ENCODE data around the gene USP28. TPM values are rescaled to one million over a fixed set of nuclear protein-coding genes. Genes with fewer than 3 reads are reported as not detected.
"Not testable (repeated sequence)": the region's sequence is repeated elsewhere in the genome, so short reads cannot be mapped to it uniquely, and the experiment has no call there.

The USP28 gene
- total RNA-seq, 1 donor from 2014 or later = 34.8 TPM

GRCh38 chr11:113895367-113896155, 20.2 kb upstream of the USP28 start:
- peaks cover 1% of the 10 kb centered on the region for H3K4me1 Mint-ChIP-seq
- no peak overlapping the region for H3K27ac Mint-ChIP-seq

GRCh38 chr11:113894421-113894996, 19.1 kb upstream of the USP28 start:
- intact Hi-C loops (cut with micrococcal nuclease) = no loop called here
- Mint-ChIP-seq H3K4me1 (peaks cover 1% of the 10 kb centered on the region), H3K4me3 (no peak overlapping the region), H3K27me3 (peaks cover 2% of the 10 kb centered on the region), H3K9me3 (no peaks in the 10 kb centered on the region), H3K27ac (no peak overlapping the region), H3K36me3 (ENCODE audit: low read depth) (no peaks in the 10 kb centered on the region)
- no peak for DNase-seq

More at GRCh38 chr11:113895367-113896155, 20.2 kb upstream of the USP28 start:
- intact Hi-C loops (cut with micrococcal nuclease) = loop anchor here (1.0 kb wide), 1 partner anchor 366 kb away; no protein-coding TSS in a partner anchor
- Mint-ChIP-seq H3K4me3 (no peak overlapping the region), H3K27me3 (peaks cover 2% of the 10 kb centered on the region), H3K9me3 (no peaks in the 10 kb centered on the region), H3K36me3 (ENCODE audit: low read depth) (no peaks in the 10 kb centered on the region)
- DNase-seq = no peak

- Mint-ChIP-seq H3K36me3 (ENCODE audit: low read depth) (no peaks in the 10 kb centered on the region), H3K27ac (no peak overlapping the region), H3K27me3 (no peaks in the 10 kb centered on the region), H3K4me1 (no peaks in the 10 kb centered on the region), H3K9me3 (no peaks in the 10 kb centered on the region), H3K4me3 (no peak overlapping the region)
- intact Hi-C loops (cut with micrococcal nuclease) = no loop called here
- DNase-seq = no peak
Measured at GRCh38 chr11:113888848-113889247, 13.5 kb upstream of the USP28 start.

- H3K4me3 Mint-ChIP-seq = no peak overlapping the region
- H3K4me1 Mint-ChIP-seq = no peaks in the 10 kb centered on the region
- peaks cover 2% of the 10 kb centered on the region for H3K27me3 Mint-ChIP-seq
- H3K9me3 Mint-ChIP-seq = no peaks in the 10 kb centered on the region
- intact Hi-C loops (cut with micrococcal nuclease) = no loop called here
- DNase-seq = no peak
- no peaks in the 10 kb centered on the region for H3K36me3 Mint-ChIP-seq (ENCODE audit: low read depth)
- H3K27ac Mint-ChIP-seq = no peak overlapping the region
Measured at GRCh38 chr11:113885897-113886296, 10.5 kb upstream of the USP28 start.

GRCh38 chr11:113884361-113884836, 9.0 kb upstream of the USP28 start:
- H3K36me3 Mint-ChIP-seq (ENCODE audit: low read depth) = no peaks in the 10 kb centered on the region
- no peaks in the 10 kb centered on the region for H3K4me1 Mint-ChIP-seq
- no peak overlapping the region for H3K4me3 Mint-ChIP-seq
- H3K27ac Mint-ChIP-seq = no peak overlapping the region
- DNase-seq = no peak
- no peaks in the 10 kb centered on the region for H3K9me3 Mint-ChIP-seq
- intact Hi-C loops (cut with micrococcal nuclease) = no loop called here
- peaks cover 2% of the 10 kb centered on the region for H3K27me3 Mint-ChIP-seq

GRCh38 chr11:113881856-113882255, 6.5 kb upstream of the USP28 start:
- H3K4me1 Mint-ChIP-seq = peaks cover 9% of the 10 kb centered on the region
- H3K9me3 Mint-ChIP-seq = no peaks in the 10 kb centered on the region
- no peak overlapping the region for H3K4me3 Mint-ChIP-seq
- peaks cover 2% of the 10 kb centered on the region for H3K27me3 Mint-ChIP-seq
- no peak overlapping the region for H3K27ac Mint-ChIP-seq
- DNase-seq = no peak
- H3K36me3 Mint-ChIP-seq (ENCODE audit: low read depth) = no peaks in the 10 kb centered on the region
- intact Hi-C loops (cut with micrococcal nuclease) = no loop called here

- Mint-ChIP-seq H3K9me3 (no peaks in the 10 kb centered on the region), H3K4me3 (no peak overlapping the region), H3K27me3 (peaks cover 2% of the 10 kb centered on the region), H3K27ac (no peak overlapping the region), H3K36me3 (ENCODE audit: low read depth) (no peaks in the 10 kb centered on the region), H3K4me1 (peaks cover 15% of the 10 kb centered on the region)
- intact Hi-C loops (cut with micrococcal nuclease) = no loop called here
- no peak for DNase-seq
Measured at GRCh38 chr11:113880971-113881370, 5.6 kb upstream of the USP28 start.

GRCh38 chr11:113879446-113879845, 4.1 kb upstream of the USP28 start:
- DNase-seq; H3K36me3 Mint-ChIP-seq (ENCODE audit: low read depth); H3K9me3 Mint-ChIP-seq; H3K27me3 Mint-ChIP-seq; H3K4me3 Mint-ChIP-seq; H3K27ac Mint-ChIP-seq: not testable (repeated sequence)
- intact Hi-C loops (cut with micrococcal nuclease) = loop anchor here (10.0 kb wide), 1 partner anchor 285 kb away; no protein-coding TSS in a partner anchor
- peaks cover 20% of the 10 kb centered on the region for H3K4me1 Mint-ChIP-seq

GRCh38 chr11:113877670-113878055, 2.3 kb upstream of the USP28 start:
- Mint-ChIP-seq H3K9me3 (no peaks in the 10 kb centered on the region), H3K27ac (peak overlapping the region; percentile 22), H3K27me3 (peaks cover 2% of the 10 kb centered on the region), H3K36me3 (ENCODE audit: low read depth) (peaks cover 5% of the 10 kb centered on the region), H3K4me3 (no peak overlapping the region), H3K4me1 (peaks cover 31% of the 10 kb centered on the region)
- no peak for DNase-seq
- intact Hi-C loops (cut with micrococcal nuclease) = loop anchor here (10.0 kb wide), 1 partner anchor 287 kb away; no protein-coding TSS in a partner anchor

GRCh38 chr11:113876798-113877669, 1.7 kb upstream of the USP28 start:
- Mint-ChIP-seq H3K27ac (no peak overlapping the region), H3K27me3 (peaks cover under 1% of the 10 kb centered on the region)

GRCh38 chr11:113876074-113876797, 864 bp upstream of the USP28 start:
- Mint-ChIP-seq H3K4me1 (peaks cover 41% of the 10 kb centered on the region), H3K36me3 (ENCODE audit: low read depth) (peaks cover 12% of the 10 kb centered on the region), H3K4me3 (peak overlapping the region; percentile 91), H3K9me3 (no peaks in the 10 kb centered on the region), H3K27ac (peak overlapping the region; percentile 96), H3K27me3 (no peaks in the 10 kb centered on the region)
- intact Hi-C loops (cut with micrococcal nuclease) = loop anchor here (10.0 kb wide), 1 partner anchor 289 kb away; no protein-coding TSS in a partner anchor
- peak; percentile 60 for DNase-seq

More at GRCh38 chr11:113876798-113877669, 1.7 kb upstream of the USP28 start:
- peaks cover 9% of the 10 kb centered on the region for H3K36me3 Mint-ChIP-seq (ENCODE audit: low read depth)
- intact Hi-C loops (cut with micrococcal nuclease) = loop anchor here (10.0 kb wide), 1 partner anchor 288 kb away; no protein-coding TSS in a partner anchor
- peak overlapping the region; percentile 91 for H3K4me3 Mint-ChIP-seq
- DNase-seq = peak; percentile 61
- H3K4me1 Mint-ChIP-seq = peaks cover 36% of the 10 kb centered on the region
- H3K9me3 Mint-ChIP-seq = no peaks in the 10 kb centered on the region

- intact Hi-C loops (cut with micrococcal nuclease) = loop anchor here (1.0 to 10.0 kb wide), 4 partner anchors 102 to 560 kb away; partner anchors contain the start of genes C11orf71, RBM7, TTC12 and ZW10
- Mint-ChIP-seq H3K9me3 (no peaks in the 10 kb centered on the region), H3K4me3 (peak overlapping the region; percentile 88), H3K27me3 (no peaks in the 10 kb centered on the region), H3K27ac (peak overlapping the region; percentile 84), H3K4me1 (peaks cover 47% of the 10 kb centered on the region), H3K36me3 (ENCODE audit: low read depth) (peaks cover 18% of the 10 kb centered on the region)
- no peak for DNase-seq
Measured at GRCh38 chr11:113874581-113875233, 665 bp downstream of the USP28 start.
